ENCODE data around the gene PISD. TPM values are rescaled to one million over a fixed set of nuclear protein-coding genes. Genes with fewer than 3 reads are reported as not detected.

PISD gene
- total RNA-seq, 2 experiments from 2014 or later = 21.5 to 51.9 TPM

DNA sequence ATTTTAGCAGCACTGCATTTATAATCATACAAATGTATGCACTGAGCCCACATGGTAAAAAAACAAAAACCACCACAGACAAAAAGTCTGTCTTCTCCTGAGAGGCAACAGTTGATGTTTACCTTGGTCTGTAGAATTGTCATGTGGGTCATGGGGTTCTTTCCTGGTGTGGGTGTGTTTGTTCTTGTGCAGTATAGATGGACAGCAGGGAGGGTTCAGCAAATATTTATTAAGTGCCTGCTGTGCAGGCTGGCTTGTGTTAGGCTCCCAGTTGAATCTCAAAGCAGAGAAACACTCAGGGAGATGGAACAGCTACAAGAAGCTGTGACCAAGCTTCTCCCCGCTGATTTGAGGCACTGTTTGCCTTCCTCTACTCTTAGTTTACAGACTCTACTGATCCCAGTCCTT, 82.2 kb downstream of the PISD start:
- Histone ChIP-seq H3K9me3 (ENCODE audit: low read length) (no peaks in the 10 kb centered on the region), H3K79me2 (ENCODE audit: insufficient read depth, low read depth, low read length) (no peaks in the 10 kb centered on the region), H3K4me1 (ENCODE audit: insufficient read depth, low read length, poor library complexity, severe bottlenecking) (no peaks in the 10 kb centered on the region), H3K4me3 (ENCODE audit: low read depth, low read length, poor library complexity, severe bottlenecking) (no peak overlapping the region), H3K9me2 (ENCODE audit: insufficient read depth, low read length) (no peaks in the 10 kb centered on the region), H3K27ac (ENCODE audit: low read depth, low read length, poor library complexity, severe bottlenecking) (no peak overlapping the region), H3K4me2 (ENCODE audit: low read length) (no peak overlapping the region), H4K20me1 (ENCODE audit: insufficient read depth, low read length) (no peaks in the 10 kb centered on the region), H2AFZ (ENCODE audit: low read length) (no peak overlapping the region), H3K36me3 (ENCODE audit: insufficient read depth, low read length) (peaks cover 74% of the 10 kb centered on the region)
- ChIA-PET CTCF (ENCODE audit: unreplicated experiment) (no interaction called here), POLR2A (no interaction called here)
- no TSS peak for BruUV-seq (replicated peaks)
- DNase-seq (ENCODE audit: low spot score) = no peak
- TF ChIP-seq, protein P1, sequence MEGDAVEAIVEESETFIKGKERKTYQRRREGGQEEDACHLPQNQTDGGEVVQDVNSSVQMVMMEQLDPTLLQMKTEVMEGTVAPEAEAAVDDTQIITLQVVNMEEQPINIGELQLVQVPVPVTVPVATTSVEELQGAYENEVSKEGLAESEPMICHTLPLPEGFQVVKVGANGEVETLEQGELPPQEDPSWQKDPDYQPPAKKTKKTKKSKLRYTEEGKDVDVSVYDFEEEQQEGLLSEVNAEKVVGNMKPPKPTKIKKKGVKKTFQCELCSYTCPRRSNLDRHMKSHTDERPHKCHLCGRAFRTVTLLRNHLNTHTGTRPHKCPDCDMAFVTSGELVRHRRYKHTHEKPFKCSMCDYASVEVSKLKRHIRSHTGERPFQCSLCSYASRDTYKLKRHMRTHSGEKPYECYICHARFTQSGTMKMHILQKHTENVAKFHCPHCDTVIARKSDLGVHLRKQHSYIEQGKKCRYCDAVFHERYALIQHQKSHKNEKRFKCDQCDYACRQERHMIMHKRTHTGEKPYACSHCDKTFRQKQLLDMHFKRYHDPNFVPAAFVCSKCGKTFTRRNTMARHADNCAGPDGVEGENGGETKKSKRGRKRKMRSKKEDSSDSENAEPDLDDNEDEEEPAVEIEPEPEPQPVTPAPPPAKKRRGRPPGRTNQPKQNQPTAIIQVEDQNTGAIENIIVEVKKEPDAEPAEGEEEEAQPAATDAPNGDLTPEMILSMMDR (conservative IDR thresholded peaks at IDR 0.05; ENCODE audit: low read length) = no peak
- TF ChIP-seq EZH2phosphoT487 (IDR thresholded peaks at IDR 0.05; ENCODE audit: borderline replicate concordance, low read depth, low read length) = no peak
- intact Hi-C loops (cut with micrococcal nuclease; ENCODE audit: unreplicated experiment) = no loop called here

DNA sequence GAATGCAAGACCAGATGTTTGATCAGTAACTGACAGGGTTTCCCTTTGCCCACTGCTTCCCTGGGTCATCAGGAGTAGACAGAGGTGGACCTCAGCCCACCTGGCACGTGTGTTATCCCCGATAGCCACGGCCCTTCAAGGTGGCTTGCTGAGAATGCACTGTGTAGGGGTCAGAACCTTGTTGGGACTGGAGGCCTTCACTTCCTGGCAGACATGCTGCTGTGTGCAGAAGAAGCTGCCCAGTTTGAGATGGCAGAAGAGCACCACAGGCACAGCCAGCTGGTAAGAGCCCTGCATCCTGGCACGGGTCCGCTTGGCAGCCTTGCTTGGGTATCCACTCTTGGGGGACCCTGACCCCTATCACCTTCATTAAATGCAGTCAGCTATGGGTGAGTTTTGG, 83.8 kb downstream of the PISD start:
- POLR2A ChIA-PET = no interaction called here

DNA sequence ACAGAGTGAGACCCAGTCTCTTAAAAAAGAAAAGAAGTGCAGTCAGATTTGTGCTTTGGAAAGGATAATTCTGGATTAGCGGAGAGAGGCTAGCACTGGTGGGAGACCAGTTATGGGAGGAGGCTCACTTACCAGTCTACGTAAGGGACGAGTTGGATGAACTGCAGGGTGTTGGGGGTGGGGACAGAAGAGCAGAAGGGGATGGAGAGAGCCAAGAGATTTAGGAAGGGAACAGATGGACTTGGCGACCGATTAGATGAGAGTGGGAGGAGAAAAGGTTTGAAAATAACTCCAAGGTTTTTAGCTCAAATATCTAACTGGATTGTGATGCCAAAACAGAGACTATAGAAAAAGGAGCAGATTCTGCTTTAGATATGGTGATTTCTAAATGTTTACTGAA, 84.3 kb downstream of the PISD start:
- no peak overlapping the region for H3K4me3 ChIP-seq (ENCODE audit: low read depth, low read length, poor library complexity, severe bottlenecking)
- no peaks in the 10 kb centered on the region for H3K4me1 ChIP-seq (ENCODE audit: insufficient read depth, low read length, poor library complexity, severe bottlenecking)
- H3K4me2 ChIP-seq (ENCODE audit: low read length) = no peak overlapping the region
- H3K27ac ChIP-seq (ENCODE audit: low read depth, low read length, poor library complexity, severe bottlenecking) = no peak overlapping the region
- H3K36me3 ChIP-seq (ENCODE audit: insufficient read depth, low read length) = peaks cover 79% of the 10 kb centered on the region
- POLR2A ChIA-PET = no interaction called here
- no peaks in the 10 kb centered on the region for H3K79me2 ChIP-seq (ENCODE audit: insufficient read depth, low read depth, low read length)
- intact Hi-C loops (cut with micrococcal nuclease; ENCODE audit: unreplicated experiment) = no loop called here
- no peak for DNase-seq (ENCODE audit: low spot score)
- no peak for TF ChIP-seq EZH2phosphoT487 (IDR thresholded peaks at IDR 0.05; ENCODE audit: borderline replicate concordance, low read depth, low read length)
- TF ChIP-seq, protein P1 (conservative IDR thresholded peaks at IDR 0.05; ENCODE audit: low read length) = no peak
- H3K9me3 ChIP-seq (ENCODE audit: low read length) = no peaks in the 10 kb centered on the region
- CTCF ChIA-PET (ENCODE audit: unreplicated experiment) = no interaction called here
- no peak overlapping the region for H2AFZ ChIP-seq (ENCODE audit: low read length)
- no peaks in the 10 kb centered on the region for H3K9me2 ChIP-seq (ENCODE audit: insufficient read depth, low read length)
- no peaks in the 10 kb centered on the region for H4K20me1 ChIP-seq (ENCODE audit: insufficient read depth, low read length)
- no TSS peak for BruUV-seq (replicated peaks)

More for the DNA sequence above, 83.8 kb downstream of the PISD start:
- Histone ChIP-seq H3K4me1 (ENCODE audit: insufficient read depth, low read length, poor library complexity, severe bottlenecking) (no peaks in the 10 kb centered on the region), H2AFZ (ENCODE audit: low read length) (no peak overlapping the region), H3K79me2 (ENCODE audit: insufficient read depth, low read depth, low read length) (no peaks in the 10 kb centered on the region), H3K36me3 (ENCODE audit: insufficient read depth, low read length) (peaks cover 74% of the 10 kb centered on the region), H3K4me2 (ENCODE audit: low read length) (no peak overlapping the region), H3K4me3 (ENCODE audit: low read depth, low read length, poor library complexity, severe bottlenecking) (no peak overlapping the region), H3K9me2 (ENCODE audit: insufficient read depth, low read length) (no peaks in the 10 kb centered on the region), H3K9me3 (ENCODE audit: low read length) (no peaks in the 10 kb centered on the region), H3K27ac (ENCODE audit: low read depth, low read length, poor library complexity, severe bottlenecking) (no peak overlapping the region), H4K20me1 (ENCODE audit: insufficient read depth, low read length) (no peaks in the 10 kb centered on the region)
- no TSS peak for BruUV-seq (replicated peaks)
- CTCF ChIA-PET (ENCODE audit: unreplicated experiment) = no interaction called here
- intact Hi-C loops (cut with micrococcal nuclease; ENCODE audit: unreplicated experiment) = no loop called here
- DNase-seq (ENCODE audit: low spot score) = no peak
- TF ChIP-seq, protein P1 (conservative IDR thresholded peaks at IDR 0.05; ENCODE audit: low read length) = no peak
- no peak for TF ChIP-seq EZH2phosphoT487 (IDR thresholded peaks at IDR 0.05; ENCODE audit: borderline replicate concordance, low read depth, low read length)
